Epithelial cell of prostate (primary cell): ENCODE results near the gene ADAMTS7.
"Not testable (repeated sequence)": the region's sequence is repeated elsewhere in the genome, so short reads cannot be mapped to it uniquely, and the experiment has no call there.

ENCODE experiments used
- DNase-seq: peaks from one replicate; pipeline ENCODE4 v3.0.0-alpha.2; 2011; ENCODE audit warnings: low read depth, low spot score
- H3K27ac ChIP-seq: fragments of 450-650 bp; 2 replicates; pipeline ENCODE4 v1.5.1; 2017; ENCODE audit warnings: mild to moderate bottlenecking

The ADAMTS7 gene

GRCh38 chr15:78831229-78832207 is 20.3 kb upstream of the ADAMTS7 start:
- DNase-seq: no peak
- H3K27ac ChIP-seq: no peak overlapping the region

DNA sequence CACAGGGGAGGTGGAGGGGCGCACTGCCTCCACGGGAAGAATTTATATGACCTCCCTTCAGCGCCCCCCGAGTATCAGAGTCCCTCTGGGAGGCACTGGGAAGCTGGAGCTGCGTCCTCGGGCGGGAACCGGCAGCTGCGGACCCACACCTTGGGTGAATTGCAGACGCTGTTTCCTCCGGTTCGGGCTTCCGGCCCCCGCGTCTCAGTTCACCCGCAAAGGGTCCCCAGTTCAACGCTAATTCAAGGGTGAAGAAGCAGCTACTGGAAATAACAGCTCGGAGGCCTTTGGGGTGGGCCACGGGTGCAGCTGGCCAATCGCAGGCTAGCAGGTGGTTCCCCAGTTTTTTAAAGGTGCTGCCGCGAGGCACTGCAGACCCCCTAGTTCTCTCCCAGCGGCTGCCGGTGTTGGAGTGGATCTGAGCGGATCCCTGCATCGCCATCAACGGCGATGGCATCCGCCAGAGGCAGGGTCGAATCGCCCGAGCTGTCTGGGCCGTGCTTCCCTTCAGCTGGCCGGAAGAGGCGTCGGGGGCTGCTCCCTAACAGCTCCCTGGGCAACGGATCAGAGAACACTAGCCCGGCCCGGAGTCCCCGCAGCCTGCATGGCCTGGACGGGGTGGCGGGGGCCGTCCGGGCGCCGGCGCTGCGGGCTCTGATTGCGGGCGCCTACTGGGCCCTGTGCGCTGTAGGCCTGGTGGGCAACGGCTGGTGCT is 19.4 kb upstream of the ADAMTS7 start:
- no peak overlapping the region for H3K27ac ChIP-seq
- no peak for DNase-seq

- no peak for DNase-seq
These were observed 17.7 kb upstream of the ADAMTS7 start for GRCh38 chr15:78828920-78829319.

GRCh38 chr15:78822514-78822913 is 11.2 kb upstream of the ADAMTS7 start:
- H3K27ac ChIP-seq: no peak overlapping the region
- no peak for DNase-seq

More at GRCh38 chr15:78828920-78829319, 17.7 kb upstream of the ADAMTS7 start:
- no peak overlapping the region for H3K27ac ChIP-seq

GRCh38 chr15:78811825-78812183 is 540 bp upstream of the ADAMTS7 start:
- DNase-seq: no peak
- H3K27ac ChIP-seq: no peak overlapping the region

- no peak overlapping the region for H3K27ac ChIP-seq
- no peak for DNase-seq
These were observed 721 bp downstream of the ADAMTS7 start for GRCh38 chr15:78810362-78811123.

DNA sequence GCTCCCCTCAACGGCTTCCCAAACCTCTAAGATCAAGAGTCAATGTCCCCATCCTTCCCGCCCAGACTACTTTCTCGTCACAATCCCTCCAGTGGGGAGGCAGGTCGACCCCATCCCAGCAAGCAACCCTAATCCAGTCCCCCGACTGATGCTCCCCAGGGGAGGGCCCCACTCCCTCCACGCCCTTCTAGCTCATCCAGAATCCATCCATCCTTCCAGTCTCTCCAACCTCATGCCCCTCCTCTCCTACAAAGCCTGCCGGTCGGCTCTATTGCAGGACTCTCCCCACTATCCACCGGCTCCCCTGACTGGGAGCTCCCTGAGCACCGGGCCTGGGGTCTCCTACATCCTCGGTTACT is 1.3 kb downstream of the ADAMTS7 start:
- no peak overlapping the region for H3K27ac ChIP-seq

DNA sequence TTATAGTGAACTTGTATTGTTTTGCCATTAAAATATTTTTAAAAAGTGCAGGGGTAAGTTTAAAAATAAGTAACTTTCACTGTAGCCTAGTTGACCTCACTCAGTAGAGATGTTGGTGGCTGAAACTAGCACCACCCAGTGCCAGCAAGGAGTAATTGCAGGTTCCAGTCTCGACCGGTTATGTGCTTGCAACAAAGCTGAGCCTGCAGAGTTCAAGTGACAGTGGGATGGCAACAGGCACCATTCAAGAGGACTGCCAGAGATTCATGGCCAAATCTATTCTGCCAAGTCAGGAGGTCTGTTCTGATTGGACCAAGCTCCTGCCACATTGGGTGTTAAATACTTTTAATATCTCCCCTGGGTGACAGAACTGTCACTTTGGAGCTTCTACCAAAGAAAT is 2.7 kb downstream of the ADAMTS7 start:
- no peak for DNase-seq

More for the DNA sequence above, 1.3 kb downstream of the ADAMTS7 start:
- no peak for DNase-seq

GRCh38 chr15:78807359-78807758 is 3.9 kb downstream of the ADAMTS7 start:
- H3K27ac ChIP-seq: no peak overlapping the region
- no peak for DNase-seq

More for the DNA sequence above, 2.7 kb downstream of the ADAMTS7 start:
- no peak overlapping the region for H3K27ac ChIP-seq

DNA sequence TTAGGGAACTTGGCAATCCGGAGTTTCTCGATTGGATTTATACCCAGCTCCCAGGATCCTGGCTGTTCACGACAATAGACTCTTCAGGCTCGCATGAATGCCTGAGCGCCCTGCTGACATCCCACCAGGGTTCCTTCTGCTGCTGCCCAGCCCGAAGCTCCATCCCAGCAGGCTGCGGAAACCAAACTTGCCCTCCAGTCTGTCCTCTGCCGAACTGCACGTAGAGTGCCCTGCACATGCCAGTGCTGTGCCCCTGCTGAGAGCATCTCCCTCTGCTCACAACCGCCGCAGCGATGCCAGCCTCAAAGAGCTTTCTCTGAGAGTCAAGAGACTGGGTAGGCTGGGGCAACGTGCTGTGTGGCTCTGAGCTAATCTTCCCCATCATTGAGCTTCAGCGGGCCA is 6.9 kb downstream of the ADAMTS7 start:
- no peak overlapping the region for H3K27ac ChIP-seq
- DNase-seq: no peak

DNA sequence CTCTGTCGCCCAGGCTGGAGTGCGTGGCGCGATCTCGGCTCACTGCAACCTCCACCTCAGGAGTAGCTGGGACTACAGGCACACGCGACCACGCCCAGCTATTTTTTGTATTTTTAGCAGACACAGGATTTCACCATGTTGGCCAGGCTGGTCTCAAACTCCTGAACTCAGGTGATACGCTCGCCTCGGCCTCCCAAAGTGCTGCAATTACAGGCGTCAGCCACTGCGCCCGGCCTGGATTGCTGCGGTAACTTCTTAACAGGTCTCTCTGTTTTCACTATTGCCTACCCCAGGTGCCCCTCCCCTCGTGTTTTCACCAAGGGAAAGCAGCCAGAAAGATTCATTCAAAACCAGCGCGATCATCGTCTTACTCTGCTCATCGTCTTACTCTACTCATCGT is 10.5 kb downstream of the ADAMTS7 start:
- H3K27ac ChIP-seq: no peak overlapping the region
- DNase-seq: no peak

GRCh38 chr15:78800189-78800588 is 11.1 kb downstream of the ADAMTS7 start:
- no peak overlapping the region for H3K27ac ChIP-seq
- DNase-seq: no peak

GRCh38 chr15:78799102-78799501 is 12.2 kb downstream of the ADAMTS7 start:
- not testable (repeated sequence) for H3K27ac ChIP-seq, DNase-seq

- DNase-seq, H3K27ac ChIP-seq: not testable (repeated sequence)
These were observed 12.9 kb downstream of the ADAMTS7 start for GRCh38 chr15:78798355-78798754.

DNA sequence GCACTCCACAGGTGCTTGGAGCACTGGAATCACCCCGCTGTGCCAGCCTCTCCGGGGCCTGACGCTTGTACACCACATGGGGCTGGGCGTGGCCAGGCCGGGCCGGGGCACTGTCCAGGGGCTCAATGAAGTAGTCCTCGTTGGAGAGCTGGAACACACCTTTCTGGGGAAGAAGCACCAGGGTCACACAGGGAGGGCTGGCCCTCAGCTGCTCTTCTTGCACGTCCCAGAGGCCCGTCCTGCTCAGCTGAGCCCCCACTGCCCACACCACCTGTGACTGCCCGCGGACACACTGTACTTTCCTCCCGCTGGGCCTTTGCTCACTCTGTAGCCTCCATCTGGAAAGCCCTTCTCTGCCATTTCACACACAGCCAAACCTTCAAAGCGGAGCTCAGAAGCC is 13.3 kb downstream of the ADAMTS7 start:
- no peak overlapping the region for H3K27ac ChIP-seq
- no peak for DNase-seq

DNA sequence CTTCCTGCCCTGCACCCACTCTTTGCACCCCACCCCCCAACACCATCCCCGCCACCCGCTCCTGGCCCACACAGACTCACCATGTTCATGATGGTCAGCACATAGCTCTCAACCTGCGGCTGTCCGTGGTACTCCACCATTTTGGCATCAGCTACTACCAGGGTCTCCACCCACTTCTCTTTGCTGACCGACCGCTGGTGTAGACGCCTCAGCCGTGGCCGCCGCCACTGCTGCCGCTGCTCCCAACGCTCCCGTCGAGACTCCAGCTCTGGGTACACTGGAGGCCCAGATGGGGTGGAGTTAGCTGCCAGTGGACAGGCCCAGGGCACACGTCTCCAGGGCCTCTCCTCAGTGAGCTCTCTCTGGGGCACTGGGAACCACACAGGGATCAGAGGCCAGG is 14.8 kb downstream of the ADAMTS7 start:
- no peak overlapping the region for H3K27ac ChIP-seq
- no peak for DNase-seq

- no peak overlapping the region for H3K27ac ChIP-seq
- no peak for DNase-seq
These were observed 16.2 kb downstream of the ADAMTS7 start for GRCh38 chr15:78795043-78795442.

DNA sequence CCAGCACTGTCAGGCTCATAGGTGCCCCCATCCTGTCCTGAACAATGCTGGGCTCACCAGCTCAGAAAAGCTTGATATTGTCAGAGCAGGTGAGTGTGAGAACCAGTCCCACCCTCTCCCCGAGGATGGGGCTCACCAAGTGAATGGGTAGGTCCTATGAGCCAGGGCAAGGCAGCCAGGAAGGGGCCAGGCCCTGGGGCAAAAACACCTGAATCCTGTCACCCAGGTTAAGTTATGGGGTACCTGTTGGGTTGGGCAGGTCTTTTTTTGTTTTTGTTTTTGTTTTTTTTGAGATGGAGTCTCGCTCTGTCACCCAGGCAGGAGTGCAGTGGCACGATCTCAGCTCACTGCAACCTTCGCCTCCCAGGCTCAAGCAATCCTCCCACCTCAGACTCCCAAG is 16.8 kb downstream of the ADAMTS7 start:
- not testable (repeated sequence) for DNase-seq, H3K27ac ChIP-seq

- H3K27ac ChIP-seq: no peak overlapping the region
- DNase-seq: no peak
These were observed 19.9 kb downstream of the ADAMTS7 start for GRCh38 chr15:78791357-78791756.

DNA sequence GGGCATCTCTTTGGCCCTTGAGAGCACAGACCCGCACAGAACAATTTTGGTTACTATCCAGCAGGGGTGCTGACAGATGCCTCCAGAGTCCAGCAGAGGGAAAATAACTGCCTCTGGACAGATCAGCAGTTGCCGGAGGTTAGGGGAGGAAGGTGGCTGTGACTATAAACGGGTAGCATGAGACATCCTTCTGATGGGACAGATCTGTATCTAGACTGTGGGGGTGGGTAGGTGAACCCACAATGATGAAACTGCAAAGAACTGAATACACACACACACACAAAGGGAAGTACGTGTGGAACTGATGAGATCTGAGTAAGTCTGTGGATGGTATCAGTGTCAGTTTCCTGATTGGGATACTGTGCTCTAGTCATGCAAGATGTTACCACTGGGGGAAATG is 21.2 kb downstream of the ADAMTS7 start:
- H3K27ac ChIP-seq: no peak overlapping the region
- no peak for DNase-seq

DNA sequence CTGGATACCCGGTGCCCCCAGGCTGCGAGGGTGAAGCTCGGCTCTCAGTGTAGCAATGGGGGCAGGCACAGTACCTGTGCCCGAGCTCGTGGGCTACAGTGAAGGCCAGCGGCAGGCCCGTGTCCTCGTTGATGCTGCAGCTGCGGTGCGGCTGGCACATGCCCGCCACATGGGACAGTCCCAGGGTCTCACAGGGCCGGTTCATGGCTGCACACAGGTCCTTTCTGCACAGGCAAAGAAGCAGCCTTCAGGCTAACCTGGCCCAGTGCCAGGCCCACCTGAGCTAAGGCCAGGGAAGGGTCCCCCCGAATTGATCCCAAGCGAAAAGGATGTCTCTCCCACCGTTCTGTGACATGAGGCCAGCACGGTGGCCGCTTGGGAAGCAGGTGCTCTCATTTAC is 21.6 kb downstream of the ADAMTS7 start:
- no peak for DNase-seq
- H3K27ac ChIP-seq: no peak overlapping the region
